GM12878 (cell line): ENCODE data around the gene KLHL22. TPM values are rescaled to one million over a fixed set of nuclear protein-coding genes. Genes with fewer than 3 reads are reported as not detected.

Experiments used
- BACH1 ChIP-seq: fragments of 450-650 bp; IDR thresholded peaks from 2 replicates; pipeline ENCODE4 v1.6.1; 2017; ENCODE audit warnings: mild to moderate bottlenecking, borderline replicate concordance
- CBX5 ChIP-seq: sonication (generic); IDR thresholded peaks from 2 replicates; pipeline ENCODE4 v1.6.1; 2016; ENCODE audit warnings: low read depth, moderate library complexity, mild to moderate bottlenecking, inconsistent platforms
- ESRRA ChIP-seq: IDR thresholded peaks from 2 replicates; pipeline ENCODE4 v1.6.1; 2012; ENCODE audit warnings: mild to moderate bottlenecking, low read length, improper control_type of control experiment
- IKZF1 ChIP-seq: fragments of 450-650 bp; conservative IDR thresholded peaks from 2 replicates; pipeline ENCODE4 v1.6.1; 2017; ENCODE audit warnings: antibody characterized with exemption, mild to moderate bottlenecking
- MEF2B ChIP-seq: fragments of 450-650 bp; IDR thresholded peaks from 2 replicates; pipeline ENCODE4 v1.6.1; 2018; ENCODE audit warnings: mild to moderate bottlenecking, moderate library complexity; ENCODE audit not compliant: partially characterized antibody, poor library complexity, severe bottlenecking
- NR2C2 ChIP-seq: IDR thresholded peaks from 2 replicates; pipeline ENCODE4 v1.6.1; 2011; ENCODE audit warnings: borderline replicate concordance, low read depth; ENCODE audit not compliant: control insufficient read depth, insufficient read length
- POLR2A ChIP-seq: IDR thresholded peaks from 2 replicates; pipeline ENCODE4 v1.6.1; 2011; ENCODE audit warnings: low read depth, mild to moderate bottlenecking, low read length
- POLR2AphosphoS5 ChIP-seq: IDR thresholded peaks from 2 replicates; pipeline ENCODE4 v1.6.1; 2011; ENCODE audit warnings: mild to moderate bottlenecking, low read length, inconsistent platforms
- ZBED1 ChIP-seq: IDR thresholded peaks from 2 replicates; pipeline ENCODE4 v1.6.1; 2016; ENCODE audit warnings: borderline replicate concordance
- ZBTB40 ChIP-seq: fragments of 450-650 bp; IDR thresholded peaks from 2 replicates; pipeline ENCODE4 v1.6.1; 2016; ENCODE audit warnings: mild to moderate bottlenecking, moderate library complexity, borderline replicate concordance
- ZNF687 ChIP-seq: fragments of 450-650 bp; IDR thresholded peaks from 2 replicates; pipeline ENCODE4 v1.6.1; 2017; ENCODE audit warnings: mild to moderate bottlenecking, moderate library complexity
- ZZZ3 ChIP-seq: IDR thresholded peaks from 2 replicates; pipeline ENCODE4 v1.6.1; 2011; ENCODE audit warnings: low read depth; ENCODE audit not compliant: control insufficient read depth, insufficient read length
- polyA plus RNA-seq, 11 experiments: library from polyadenylated mRNA; depleted of rRNA in 4 of 11; unstranded in 6 of 11; stranded (reverse) in 5 of 11; fragments of >200 nt; fragmentation: Nextera tagmentation in 4 of 11; fragmentation: Illumina TruSeq in 1 of 11; extraction: Ambion mirVana in 4 of 11; extraction: Trizol in 1 of 11; gene quantifications; 1 replicate in 1 of 11; 2 replicates in 10 of 11; pipeline versions ENCODE4 v1.2.1 to v1.2.3, GENCODE V29; 2011 to 2016; ENCODE audit warnings: inconsistent platforms in 2 of 11, missing spikeins in 2 of 11, low read depth in 1 of 11
- total RNA-seq, 4 experiments: library from RNA; depleted of rRNA in 3 of 4; stranded (reverse); fragments of >200 nt in 3 of 4; fragmentation: Illumina TruSeq in 1 of 4; extraction: Trizol in 1 of 4; gene quantifications; 2 replicates each; pipeline versions ENCODE4 v1.2.1 to v1.2.3, GENCODE V29; 2013 to 2021
- TF ChIP-seq, protein P1 (sequence below): fragments of 450-650 bp; IDR thresholded peaks from 2 replicates; pipeline ENCODE4 v1.6.1; 2017; ENCODE audit warnings: mild to moderate bottlenecking
- TF ChIP-seq, protein P2 (sequence below): IDR thresholded peaks from 2 replicates; pipeline ENCODE4 v1.6.1; 2012; ENCODE audit warnings: improper control_type of control experiment, low read depth, low read length; ENCODE audit not compliant: insufficient replicate concordance

Gene KLHL22
- total and polyA plus RNA-seq, 10 of the 15 experiments (the other 5 are each of a cell fraction or from before 2014, with no cell fraction given) = 0.06 to 22.1 (median 14.2) TPM

GRCh38 chr22:20393705-20394476, 101.7 kb downstream of the KLHL22 start, which contains the start of gene ZNF74 (continued):
- TF ChIP-seq POLR2AphosphoS5 (peak; percentile 84), ZBED1 (no peak), IKZF1 (peak; percentile 97), BACH1 (no peak), NR2C2 (no peak), ZZZ3 (no peak), CBX5 (no peak), ESRRA (no peak), MEF2B (no peak), ZBTB40 (peak; percentile 39; the same call in 1 of the 2 replicates), POLR2A (peak; percentile 88), ZNF687 (no peak)
- TF ChIP-seq, protein P1, sequence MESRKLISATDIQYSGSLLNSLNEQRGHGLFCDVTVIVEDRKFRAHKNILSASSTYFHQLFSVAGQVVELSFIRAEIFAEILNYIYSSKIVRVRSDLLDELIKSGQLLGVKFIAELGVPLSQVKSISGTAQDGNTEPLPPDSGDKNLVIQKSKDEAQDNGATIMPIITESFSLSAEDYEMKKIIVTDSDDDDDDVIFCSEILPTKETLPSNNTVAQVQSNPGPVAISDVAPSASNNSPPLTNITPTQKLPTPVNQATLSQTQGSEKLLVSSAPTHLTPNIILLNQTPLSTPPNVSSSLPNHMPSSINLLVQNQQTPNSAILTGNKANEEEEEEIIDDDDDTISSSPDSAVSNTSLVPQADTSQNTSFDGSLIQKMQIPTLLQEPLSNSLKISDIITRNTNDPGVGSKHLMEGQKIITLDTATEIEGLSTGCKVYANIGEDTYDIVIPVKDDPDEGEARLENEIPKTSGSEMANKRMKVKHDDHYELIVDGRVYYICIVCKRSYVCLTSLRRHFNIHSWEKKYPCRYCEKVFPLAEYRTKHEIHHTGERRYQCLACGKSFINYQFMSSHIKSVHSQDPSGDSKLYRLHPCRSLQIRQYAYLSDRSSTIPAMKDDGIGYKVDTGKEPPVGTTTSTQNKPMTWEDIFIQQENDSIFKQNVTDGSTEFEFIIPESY = no peak
- TF ChIP-seq, protein P2, sequence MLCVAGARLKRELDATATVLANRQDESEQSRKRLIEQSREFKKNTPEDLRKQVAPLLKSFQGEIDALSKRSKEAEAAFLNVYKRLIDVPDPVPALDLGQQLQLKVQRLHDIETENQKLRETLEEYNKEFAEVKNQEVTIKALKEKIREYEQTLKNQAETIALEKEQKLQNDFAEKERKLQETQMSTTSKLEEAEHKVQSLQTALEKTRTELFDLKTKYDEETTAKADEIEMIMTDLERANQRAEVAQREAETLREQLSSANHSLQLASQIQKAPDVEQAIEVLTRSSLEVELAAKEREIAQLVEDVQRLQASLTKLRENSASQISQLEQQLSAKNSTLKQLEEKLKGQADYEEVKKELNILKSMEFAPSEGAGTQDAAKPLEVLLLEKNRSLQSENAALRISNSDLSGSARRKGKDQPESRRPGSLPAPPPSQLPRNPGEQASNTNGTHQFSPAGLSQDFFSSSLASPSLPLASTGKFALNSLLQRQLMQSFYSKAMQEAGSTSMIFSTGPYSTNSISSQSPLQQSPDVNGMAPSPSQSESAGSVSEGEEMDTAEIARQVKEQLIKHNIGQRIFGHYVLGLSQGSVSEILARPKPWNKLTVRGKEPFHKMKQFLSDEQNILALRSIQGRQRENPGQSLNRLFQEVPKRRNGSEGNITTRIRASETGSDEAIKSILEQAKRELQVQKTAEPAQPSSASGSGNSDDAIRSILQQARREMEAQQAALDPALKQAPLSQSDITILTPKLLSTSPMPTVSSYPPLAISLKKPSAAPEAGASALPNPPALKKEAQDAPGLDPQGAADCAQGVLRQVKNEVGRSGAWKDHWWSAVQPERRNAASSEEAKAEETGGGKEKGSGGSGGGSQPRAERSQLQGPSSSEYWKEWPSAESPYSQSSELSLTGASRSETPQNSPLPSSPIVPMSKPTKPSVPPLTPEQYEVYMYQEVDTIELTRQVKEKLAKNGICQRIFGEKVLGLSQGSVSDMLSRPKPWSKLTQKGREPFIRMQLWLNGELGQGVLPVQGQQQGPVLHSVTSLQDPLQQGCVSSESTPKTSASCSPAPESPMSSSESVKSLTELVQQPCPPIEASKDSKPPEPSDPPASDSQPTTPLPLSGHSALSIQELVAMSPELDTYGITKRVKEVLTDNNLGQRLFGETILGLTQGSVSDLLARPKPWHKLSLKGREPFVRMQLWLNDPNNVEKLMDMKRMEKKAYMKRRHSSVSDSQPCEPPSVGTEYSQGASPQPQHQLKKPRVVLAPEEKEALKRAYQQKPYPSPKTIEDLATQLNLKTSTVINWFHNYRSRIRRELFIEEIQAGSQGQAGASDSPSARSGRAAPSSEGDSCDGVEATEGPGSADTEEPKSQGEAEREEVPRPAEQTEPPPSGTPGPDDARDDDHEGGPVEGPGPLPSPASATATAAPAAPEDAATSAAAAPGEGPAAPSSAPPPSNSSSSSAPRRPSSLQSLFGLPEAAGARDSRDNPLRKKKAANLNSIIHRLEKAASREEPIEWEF = no peak
